ENCODE results near the gene SERPINA1. TPM values are rescaled to one million over a fixed set of nuclear protein-coding genes. Genes with fewer than 3 reads are reported as not detected.

SERPINA1 gene
- total and polyA plus RNA-seq, 8 donors = 10.5 to 1,332 (median 80.3) TPM

GRCh38 chr14:94361682-94362081 is 26.7 kb downstream of the SERPINA1 start:
- no peak overlapping the region for H3K27ac ChIP-seq
- H3K27me3 ChIP-seq = peaks cover 0 to 8% (median 0%) of the 10 kb centered on the region in 3 donors
- 82 to 100% (median 91%) methylated on average over 2 to 6 of the region's 7 CpGs for WGBS, 5 donors
- H3K9me3 ChIP-seq = no peaks in the 10 kb centered on the region
- intact Hi-C loops (cut with DNase I; ENCODE audit: low total_unique reads) = no loop called here
- no peak overlapping the region for H3K4me3 ChIP-seq
- peak in 1 of 2 donors; percentile 5 for DNase-seq
- no peaks in the 10 kb centered on the region for H3K36me3 ChIP-seq
- no peak for TF ChIP-seq CTCF (IDR thresholded peaks at IDR 0.05)
- no peak for TF ChIP-seq EP300 (IDR thresholded peaks at IDR 0.05)
- TF ChIP-seq POLR2AphosphoS5 (IDR thresholded peaks at IDR 0.05) = no peak
- TF ChIP-seq POLR2A (IDR thresholded peaks at IDR 0.05) = no peak
- H3K4me1 ChIP-seq = no peaks in the 10 kb centered on the region

GRCh38 chr14:94360945-94361565 is 27.3 kb downstream of the SERPINA1 start:
- H3K27ac ChIP-seq = no peak overlapping the region
- 52 to 74% (median 68%) methylated on average over 5 to 7 of the region's 7 CpGs for WGBS, 5 donors
- H3K4me1 ChIP-seq = no peaks in the 10 kb centered on the region
- H3K36me3 ChIP-seq = no peaks in the 10 kb centered on the region
- peak in 1 of 2 donors; percentile 14 for DNase-seq
- H3K27me3 ChIP-seq = peaks cover 0 to 8% (median 0%) of the 10 kb centered on the region in 3 donors
- H3K9me3 ChIP-seq = no peaks in the 10 kb centered on the region
- no peak overlapping the region for H3K4me3 ChIP-seq
- intact Hi-C loops (cut with DNase I; ENCODE audit: low total_unique reads) = no loop called here
- no peak for TF ChIP-seq POLR2AphosphoS5 (IDR thresholded peaks at IDR 0.05)
- TF ChIP-seq EP300 (IDR thresholded peaks at IDR 0.05) = no peak
- TF ChIP-seq POLR2A (IDR thresholded peaks at IDR 0.05) = no peak
- no peak for TF ChIP-seq CTCF (IDR thresholded peaks at IDR 0.05)

GRCh38 chr14:94357166-94357565 is 31.2 kb downstream of the SERPINA1 start:
- 23 to 51% (median 37%) methylated on average over 1 of the region's 1 CpG for WGBS, 5 donors
- Histone ChIP-seq H3K4me1 (peaks cover 0 to 4% (median 0%) of the 10 kb centered on the region in 4 donors), H3K27me3 (peaks cover 0 to 22% (median 0%) of the 10 kb centered on the region in 3 donors), H3K36me3 (no peaks in the 10 kb centered on the region), H3K4me3 (no peak overlapping the region), H3K27ac (no peak overlapping the region), H3K9me3 (no peaks in the 10 kb centered on the region)
- TF ChIP-seq CTCF (IDR thresholded peaks at IDR 0.05) (no peak), POLR2A (IDR thresholded peaks at IDR 0.05) (no peak), EP300 (IDR thresholded peaks at IDR 0.05) (no peak), POLR2AphosphoS5 (IDR thresholded peaks at IDR 0.05) (no peak)
- intact Hi-C loops (cut with DNase I; ENCODE audit: low total_unique reads) = no loop called here
- DNase-seq = no peak

- Histone ChIP-seq H3K27ac (no peak overlapping the region), H3K4me1 (peaks cover 0 to 4% (median 0%) of the 10 kb centered on the region in 4 donors), H3K27me3 (peaks cover 0 to 16% (median 0%) of the 10 kb centered on the region in 3 donors), H3K4me3 (no peak overlapping the region), H3K9me3 (no peaks in the 10 kb centered on the region), H3K36me3 (no peaks in the 10 kb centered on the region)
- intact Hi-C loops (cut with DNase I; ENCODE audit: low total_unique reads) = no loop called here
- no peak for TF ChIP-seq EP300 (IDR thresholded peaks at IDR 0.05)
- TF ChIP-seq POLR2A (IDR thresholded peaks at IDR 0.05) = no peak
- TF ChIP-seq POLR2AphosphoS5 (IDR thresholded peaks at IDR 0.05) = no peak
- TF ChIP-seq CTCF (IDR thresholded peaks at IDR 0.05) = no peak
- peak in 1 of 2 donors; percentile 24 for DNase-seq
- WGBS, 5 donors = 65 to 81% (median 71%) methylated on average over 5 of the region's 5 CpGs
Measured at GRCh38 chr14:94356379-94357056, 31.9 kb downstream of the SERPINA1 start.
